Stomach (tissue), 9 donors: ENCODE measurements around the gene DCTN4. TPM values are rescaled to one million over a fixed set of nuclear protein-coding genes. Genes with fewer than 3 reads are reported as not detected.

Experiments
- DNase-seq, 2 donors: peaks; one replicate each; pipeline versions ENCODE4 v3.0.0 to v3.0.0-alpha.2; 2013 to 2019
- H3K27ac ChIP-seq, 5 donors: fragments of 200-600 bp in 4 of 5; sonication (generic) in 4 of 5; one replicate each; pipeline ENCODE4 v1.5.1; 2013 to 2019; ENCODE audit warnings: mild to moderate bottlenecking in 1 of 5, moderate library complexity in 1 of 5
- H3K27me3 ChIP-seq, 3 donors: fragments of 200-600 bp; sonication (generic); one replicate each; pipeline ENCODE4 v1.5.1; 2017 to 2019; ENCODE audit warnings: mixed run types in 1 of 3
- H3K36me3 ChIP-seq, 4 donors: fragments of 200-600 bp; sonication (generic); 1 replicate in 3 of 4; 2 replicates in 1 of 4; pipeline ENCODE4 v1.5.1; 2016 to 2019
- H3K4me1 ChIP-seq, 4 donors: fragments of 200-600 bp; sonication (generic); one replicate each; pipeline ENCODE4 v1.5.1; 2016 to 2019
- H3K4me3 ChIP-seq, 4 donors: fragments of 200-600 bp; sonication (generic) in 3 of 4; one replicate each; pipeline ENCODE4 v1.5.1; 2016 to 2019; ENCODE audit warnings: mild to moderate bottlenecking in 1 of 4
- H3K9me3 ChIP-seq, 4 donors: fragments of 200-600 bp; sonication (generic); one replicate each; pipeline ENCODE4 v1.5.1; 2016 to 2019
- CTCF ChIP-seq, 7 experiments: fragments of 450-650 bp in 4 of 7; fragments of 200-600 bp in 3 of 7; sonication (generic) in 3 of 7; IDR thresholded peaks; one replicate each; pipeline ENCODE4 v1.5.1; 2016 to 2019; ENCODE audit warnings: antibody characterized with exemption in 7 of 7, control low read depth in 2 of 7, mild to moderate bottlenecking in 1 of 7
- EP300 ChIP-seq: sonication (generic); formaldehyde crosslinking; IDR thresholded peaks from one replicate; pipeline ENCODE4 v1.6.1; 2017; ENCODE audit warnings: antibody characterized with exemption
- POLR2A ChIP-seq, 4 donors: fragments of 450-650 bp; IDR thresholded peaks; one replicate each; pipeline ENCODE4 v1.6.1; 2016; ENCODE audit warnings: antibody characterized with exemption in 4 of 4, control low read depth in 2 of 4, mild to moderate bottlenecking in 1 of 4, moderate library complexity in 1 of 4
- POLR2AphosphoS5 ChIP-seq, 3 donors: sonication (generic); formaldehyde crosslinking; IDR thresholded peaks; one replicate each; pipeline ENCODE4 v1.6.1; 2016; ENCODE audit warnings: antibody characterized with exemption in 3 of 3
- WGBS, 5 donors: extraction: QIAGEN DNeasy Blood & Tissue Kit in 3 of 5; methylation state at CpG; one replicate each; pipeline versions ENCODE4 v1.1.5 to v1.1.7; 2013 to 2018; 5-methylcytosine and 5-hydroxymethylcytosine counted together
- intact Hi-C: fragments of 100-400 bp; cut with DNase I; formaldehyde crosslinking; loops from one replicate; pipeline ENCODE4 v1.15.1; 2023; ENCODE audit warnings: low total_unique reads
- polyA plus RNA-seq, 3 donors: library from polyadenylated mRNA; stranded (reverse); fragments of 200-250 nt; gene quantifications; one replicate each; pipeline ENCODE4 v1.2.3, GENCODE V29; 2013
- total RNA-seq, 5 donors: library from RNA; depleted of rRNA; stranded (reverse); fragments of >200 nt; gene quantifications; one replicate each; pipeline versions ENCODE4 v1.1.0 to v1.2.3, GENCODE V29; 2014 to 2016
- donor health status: healthy with polysubstance abuse.
- donor health status: Bipolar disorder and iron deficiency.
- donor health status: healthy.

DCTN4 gene
- total and polyA plus RNA-seq, 8 donors: 16.1 to 113 (median 39.5) TPM

DNA sequence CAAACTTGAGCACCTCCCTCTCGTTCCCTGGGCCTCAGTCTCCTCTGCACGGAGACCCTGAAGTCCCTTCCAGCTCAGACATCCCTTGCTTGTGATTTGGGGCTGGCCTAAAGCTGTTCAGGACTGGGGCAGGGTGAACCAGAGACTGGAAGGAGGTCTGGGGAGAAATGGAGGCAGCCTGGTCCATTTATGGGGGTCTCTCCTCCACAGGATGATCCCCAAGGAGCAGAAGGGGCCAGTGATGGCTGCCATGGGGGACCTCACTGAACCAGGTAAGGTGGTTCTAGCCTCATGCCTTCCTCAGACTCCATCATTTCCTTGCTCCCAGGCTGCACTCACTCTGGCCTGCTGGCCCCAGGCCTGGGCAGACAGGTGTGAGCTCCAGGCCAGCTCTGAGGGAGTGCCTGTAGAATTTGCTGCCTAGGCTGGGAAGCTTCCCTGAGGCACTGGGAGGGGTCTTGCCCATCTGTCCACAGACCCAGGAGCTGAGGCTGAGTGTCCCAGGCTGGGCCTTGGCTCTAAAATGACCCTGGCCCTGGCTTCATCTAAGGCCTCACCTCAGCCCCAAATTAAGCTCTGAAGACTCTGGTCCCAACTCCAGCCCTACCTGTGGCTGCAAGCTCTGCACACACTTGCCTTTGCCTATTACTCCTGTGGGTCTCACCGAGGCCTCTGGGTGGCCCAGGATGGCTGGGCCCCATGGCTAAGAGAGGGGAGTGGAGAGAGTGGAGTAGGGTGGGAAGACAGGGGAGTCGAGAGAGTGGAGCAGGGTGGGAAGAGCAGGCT, 95.9 kb downstream of the DCTN4 start:
- H3K4me3 ChIP-seq: no peak overlapping the region
- no peak for DNase-seq
- WGBS, 5 donors: 74 to 90% (median 81%) methylated on average over 4 of the region's 4 CpGs
- H3K9me3 ChIP-seq: no peaks in the 10 kb centered on the region
- H3K27me3 ChIP-seq: no peaks in the 10 kb centered on the region
- peaks cover 0 to 21% (median 10%) of the 10 kb centered on the region in 4 donors for H3K4me1 ChIP-seq
- H3K27ac ChIP-seq: no peak overlapping the region
- no peaks in the 10 kb centered on the region for H3K36me3 ChIP-seq
- no peak for TF ChIP-seq POLR2AphosphoS5 (IDR thresholded peaks at IDR 0.05)
- no peak for TF ChIP-seq EP300
- TF ChIP-seq POLR2A (IDR thresholded peaks at IDR 0.05): no peak
- no peak for TF ChIP-seq CTCF (IDR thresholded peaks at IDR 0.05)
- intact Hi-C loops: no loop called here

GRCh38 chr5:150661821-150662596, 96.8 kb downstream of the DCTN4 start:
- no peak overlapping the region for H3K27ac ChIP-seq
- TF ChIP-seq EP300: no peak
- TF ChIP-seq CTCF (IDR thresholded peaks at IDR 0.05): no peak
- TF ChIP-seq POLR2A (IDR thresholded peaks at IDR 0.05): no peak
- TF ChIP-seq POLR2AphosphoS5 (IDR thresholded peaks at IDR 0.05): no peak
- H3K27me3 ChIP-seq: no peaks in the 10 kb centered on the region
- H3K4me1 ChIP-seq: peaks cover 6 to 31% (median 17%) of the 10 kb centered on the region in 4 donors
- intact Hi-C loops: no loop called here
- no peak for DNase-seq
- no peaks in the 10 kb centered on the region for H3K36me3 ChIP-seq
- H3K9me3 ChIP-seq: no peaks in the 10 kb centered on the region
- no peak overlapping the region for H3K4me3 ChIP-seq
- WGBS, 5 donors: 83 to 90% (median 85%) methylated on average over 10 of the region's 10 CpGs

DNA sequence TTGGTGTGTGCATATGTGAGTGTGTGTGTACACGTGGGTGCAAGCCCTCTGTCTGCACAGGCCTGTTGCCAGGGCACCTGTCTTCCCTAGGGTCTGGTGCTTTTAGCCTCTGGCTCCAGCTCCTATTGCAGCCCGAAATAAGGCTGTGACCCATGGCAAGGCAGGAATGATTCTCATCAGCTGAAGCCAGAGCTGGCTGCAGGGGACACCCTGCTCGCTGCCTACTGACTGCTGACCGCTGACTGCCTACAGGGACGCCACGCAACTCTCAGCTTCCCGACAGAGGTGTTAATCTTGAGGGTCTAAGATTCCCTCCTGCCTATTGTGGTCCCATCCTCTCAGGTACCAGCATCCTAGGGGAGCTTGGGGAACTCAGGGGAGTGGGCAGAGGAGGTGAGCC, 97.7 kb downstream of the DCTN4 start, which contains the start of gene MYOZ3:
Gene MYOZ3 (plus strand): TSS at position 166 of the 400 bp plus-strand sequence. CDS start 1,691 bp downstream, outside the sequence.
- Histone ChIP-seq H3K4me3 (no peak within 1 kb of the TSS), H3K36me3 (no peaks in the 10 kb centered on the region), H3K4me1 (peaks cover 10 to 38% (median 25%) of the 10 kb centered on the region in 4 donors), H3K9me3 (no peaks in the 10 kb centered on the region), H3K27ac (peak within 1 kb of the TSS in 2 of 5 donors; percentile 48 to 49), H3K27me3 (no peaks in the 10 kb centered on the region)
- TF ChIP-seq POLR2AphosphoS5 (IDR thresholded peaks at IDR 0.05) (no peak), POLR2A (IDR thresholded peaks at IDR 0.05) (no peak), CTCF (IDR thresholded peaks at IDR 0.05) (no peak), EP300 (no peak)
- WGBS, 5 donors: 51 to 73% (median 63%) methylated on average over 4 to 7 of the region's 7 CpGs
- intact Hi-C loops: no loop called here
- peak in 1 of 2 donors; percentile 7 for DNase-seq

DNA sequence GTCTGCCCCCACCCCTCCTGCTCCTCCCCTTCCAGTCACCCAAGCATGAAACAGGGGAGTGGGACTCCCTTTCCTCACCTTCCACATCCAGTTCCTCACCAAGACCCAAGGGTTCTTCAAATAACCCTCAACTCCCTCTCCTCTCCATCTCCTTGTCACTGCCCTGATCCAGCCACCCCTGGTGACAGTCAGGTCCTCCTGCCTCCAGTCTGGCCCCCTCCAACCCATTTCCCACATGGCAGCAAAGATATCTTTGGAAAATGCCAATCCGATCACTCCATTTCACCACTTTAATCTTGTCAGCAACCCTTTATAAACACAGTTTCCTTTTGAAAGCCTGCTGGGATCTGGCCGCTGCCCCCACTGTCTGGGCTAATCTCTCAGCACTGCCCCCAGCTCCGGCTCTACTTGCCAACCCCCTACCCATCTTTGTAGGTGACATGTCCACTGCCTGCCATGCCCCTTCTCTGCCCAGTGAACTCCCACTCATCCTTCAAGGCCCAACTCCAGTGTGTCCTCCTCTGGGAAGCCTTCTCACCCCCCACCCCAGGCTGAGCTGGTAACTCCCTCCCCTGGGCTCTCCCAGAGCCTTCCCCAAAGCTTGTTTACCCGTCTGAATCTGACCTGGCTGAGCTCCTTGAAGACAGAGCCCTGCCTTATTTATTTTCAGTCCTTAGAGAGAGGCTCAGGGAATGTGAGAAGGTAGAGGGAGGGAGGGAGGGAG, 98.5 kb downstream of the DCTN4 start:
- Histone ChIP-seq H3K36me3 (no peaks in the 10 kb centered on the region), H3K27ac (peak overlapping the region in 2 of 5 donors; percentile 48 to 49), H3K9me3 (no peaks in the 10 kb centered on the region), H3K4me1 (peaks cover 10 to 45% (median 30%) of the 10 kb centered on the region in 4 donors), H3K27me3 (no peaks in the 10 kb centered on the region), H3K4me3 (no peak overlapping the region)
- intact Hi-C loops: no loop called here
- 43 to 54% (median 44%) methylated on average over 4 of the region's 4 CpGs for WGBS, 5 donors
- TF ChIP-seq CTCF (IDR thresholded peaks at IDR 0.05) (no peak), EP300 (no peak), POLR2A (IDR thresholded peaks at IDR 0.05) (no peak), POLR2AphosphoS5 (IDR thresholded peaks at IDR 0.05) (no peak)
- peak; percentile 20 to 23 for DNase-seq
